ENCODE data around the gene RNF8.

- TF ChIP-seq CTCF (IDR thresholded peaks at IDR 0.05; ENCODE audit: insufficient read depth, low read length): no peak
- TF ChIP-seq REST (IDR thresholded peaks at IDR 0.05; ENCODE audit: insufficient replicate concordance, low read depth): no peak
- no peak for TF ChIP-seq SPI1 (IDR thresholded peaks at IDR 0.05; ENCODE audit: borderline replicate concordance, low read depth)
- no peak for TF ChIP-seq GABPA (IDR thresholded peaks at IDR 0.05; ENCODE audit: low read depth)
- TF ChIP-seq POLR2AphosphoS5 (IDR thresholded peaks at IDR 0.05; ENCODE audit: low read depth): no peak
These were observed 72.5 kb downstream of the RNF8 start for GRCh38 chr6:37426058-37426944.
